Measurements from ENCODE around the gene HS3ST5.

HS3ST5 gene

GRCh38 chr6:114277220-114277619 is 65.6 kb downstream of the HS3ST5 start:
- DNase-seq (ENCODE audit: insufficient read length, low spot score) (no peak), FAIRE-seq (no peak)
- TF ChIP-seq POLR2A (IDR thresholded peaks at IDR 0.05; ENCODE audit: low read depth, low read length): no peak

- TF ChIP-seq POLR2A (IDR thresholded peaks at IDR 0.05; ENCODE audit: low read depth, low read length): no peak
- DNase-seq (ENCODE audit: insufficient read length, low spot score) (no peak), FAIRE-seq (no peak)
Observed at GRCh38 chr6:114276783-114277182, 66.0 kb downstream of the HS3ST5 start.

- DNase-seq (ENCODE audit: insufficient read length, low spot score) (no peak), FAIRE-seq (no peak)
- TF ChIP-seq POLR2A (IDR thresholded peaks at IDR 0.05; ENCODE audit: low read depth, low read length): no peak
Observed at GRCh38 chr6:114274836-114275235, 68.0 kb downstream of the HS3ST5 start.

GRCh38 chr6:114272582-114272981 is 70.2 kb downstream of the HS3ST5 start:
- TF ChIP-seq POLR2A (IDR thresholded peaks at IDR 0.05; ENCODE audit: low read depth, low read length): no peak
- FAIRE-seq (no peak), DNase-seq (ENCODE audit: insufficient read length, low spot score) (no peak)

- no peak for TF ChIP-seq POLR2A (IDR thresholded peaks at IDR 0.05; ENCODE audit: low read depth, low read length)
- DNase-seq (ENCODE audit: insufficient read length, low spot score) (no peak), FAIRE-seq (no peak)
Observed at GRCh38 chr6:114271405-114271804, 71.4 kb downstream of the HS3ST5 start.

- no peak for TF ChIP-seq POLR2A (IDR thresholded peaks at IDR 0.05; ENCODE audit: low read depth, low read length)
- FAIRE-seq (no peak), DNase-seq (ENCODE audit: insufficient read length, low spot score) (no peak)
Observed at GRCh38 chr6:114267897-114268296, 74.9 kb downstream of the HS3ST5 start.

GRCh38 chr6:114260810-114261209 is 82.0 kb downstream of the HS3ST5 start:
- DNase-seq (ENCODE audit: insufficient read length, low spot score): no peak
- FAIRE-seq: no peak
- no peak for TF ChIP-seq POLR2A (IDR thresholded peaks at IDR 0.05; ENCODE audit: low read depth, low read length)

- FAIRE-seq: no peak
- DNase-seq (ENCODE audit: insufficient read length, low spot score): no peak
- TF ChIP-seq POLR2A (IDR thresholded peaks at IDR 0.05; ENCODE audit: low read depth, low read length): no peak
Observed at GRCh38 chr6:114258376-114258775, 84.4 kb downstream of the HS3ST5 start.

- DNase-seq (ENCODE audit: insufficient read length, low spot score) (no peak), FAIRE-seq (no peak)
- TF ChIP-seq POLR2A (IDR thresholded peaks at IDR 0.05; ENCODE audit: low read depth, low read length): no peak
Observed at GRCh38 chr6:114253431-114253830, 89.4 kb downstream of the HS3ST5 start.

GRCh38 chr6:114249522-114249921 is 93.3 kb downstream of the HS3ST5 start:
- FAIRE-seq: no peak
- TF ChIP-seq POLR2A (IDR thresholded peaks at IDR 0.05; ENCODE audit: low read depth, low read length): no peak
- no peak for DNase-seq (ENCODE audit: insufficient read length, low spot score)

- no peak for TF ChIP-seq POLR2A (IDR thresholded peaks at IDR 0.05; ENCODE audit: low read depth, low read length)
- DNase-seq (ENCODE audit: insufficient read length, low spot score): no peak
- FAIRE-seq: no peak
Observed at GRCh38 chr6:114247101-114247500, 95.7 kb downstream of the HS3ST5 start.

GRCh38 chr6:114240796-114241195 is 102.0 kb downstream of the HS3ST5 start:
- FAIRE-seq: no peak
- DNase-seq (ENCODE audit: insufficient read length, low spot score): no peak
- TF ChIP-seq POLR2A (IDR thresholded peaks at IDR 0.05; ENCODE audit: low read depth, low read length): no peak

GRCh38 chr6:114228675-114229074 is 114.1 kb downstream of the HS3ST5 start:
- no peak for TF ChIP-seq POLR2A (IDR thresholded peaks at IDR 0.05; ENCODE audit: low read depth, low read length)
- DNase-seq (ENCODE audit: insufficient read length, low spot score) (no peak), FAIRE-seq (no peak)

GRCh38 chr6:114227944-114228468 is 114.8 kb downstream of the HS3ST5 start:
- no peak for FAIRE-seq
- TF ChIP-seq POLR2A (IDR thresholded peaks at IDR 0.05; ENCODE audit: low read depth, low read length): no peak
- DNase-seq (ENCODE audit: insufficient read length, low spot score): no peak

GRCh38 chr6:114220241-114220640 is 122.6 kb downstream of the HS3ST5 start:
- DNase-seq (ENCODE audit: insufficient read length, low spot score) (no peak), FAIRE-seq (no peak)
- TF ChIP-seq POLR2A (IDR thresholded peaks at IDR 0.05; ENCODE audit: low read depth, low read length): no peak
